Kidney epithelial cell (primary cell): ENCODE results near the gene KCNA2. TPM values are rescaled to one million over a fixed set of nuclear protein-coding genes. Genes with fewer than 3 reads are reported as not detected.

Source experiments
- DNase-seq: peaks from one replicate; pipeline ENCODE4 v3.0.0-alpha.2; 2010; ENCODE audit warnings: low read depth
- H3K27me3 ChIP-seq: 2 replicates; pipeline ENCODE4 v1.6.0; 2011; ENCODE audit warnings: low read length; ENCODE audit not compliant: control insufficient read depth, insufficient read depth
- H3K36me3 ChIP-seq: 2 replicates; pipeline ENCODE4 v1.5.1; 2011; ENCODE audit warnings: low read length; ENCODE audit not compliant: control insufficient read depth, insufficient read depth
- H3K4me3 ChIP-seq: 2 replicates; pipeline ENCODE4 v1.5.1; 2011; ENCODE audit warnings: low read depth, mild to moderate bottlenecking, control low read depth, low read length
- total RNA-seq: library from RNA; depleted of rRNA; stranded (reverse); fragments of >200 nt; gene quantifications from 2 replicates; pipeline ENCODE4 v1.2.3, GENCODE V29; 2015
- TF ChIP-seq, protein P1 (sequence below): IDR thresholded peaks from 2 replicates; pipeline ENCODE4 v1.5.1; 2011; ENCODE audit warnings: mild to moderate bottlenecking, moderate library complexity, low read length, control low read depth, inconsistent platforms; ENCODE audit not compliant: insufficient read depth, poor library complexity, severe bottlenecking

Gene KCNA2
- not detected in 2 replicates for total RNA-seq

DNA sequence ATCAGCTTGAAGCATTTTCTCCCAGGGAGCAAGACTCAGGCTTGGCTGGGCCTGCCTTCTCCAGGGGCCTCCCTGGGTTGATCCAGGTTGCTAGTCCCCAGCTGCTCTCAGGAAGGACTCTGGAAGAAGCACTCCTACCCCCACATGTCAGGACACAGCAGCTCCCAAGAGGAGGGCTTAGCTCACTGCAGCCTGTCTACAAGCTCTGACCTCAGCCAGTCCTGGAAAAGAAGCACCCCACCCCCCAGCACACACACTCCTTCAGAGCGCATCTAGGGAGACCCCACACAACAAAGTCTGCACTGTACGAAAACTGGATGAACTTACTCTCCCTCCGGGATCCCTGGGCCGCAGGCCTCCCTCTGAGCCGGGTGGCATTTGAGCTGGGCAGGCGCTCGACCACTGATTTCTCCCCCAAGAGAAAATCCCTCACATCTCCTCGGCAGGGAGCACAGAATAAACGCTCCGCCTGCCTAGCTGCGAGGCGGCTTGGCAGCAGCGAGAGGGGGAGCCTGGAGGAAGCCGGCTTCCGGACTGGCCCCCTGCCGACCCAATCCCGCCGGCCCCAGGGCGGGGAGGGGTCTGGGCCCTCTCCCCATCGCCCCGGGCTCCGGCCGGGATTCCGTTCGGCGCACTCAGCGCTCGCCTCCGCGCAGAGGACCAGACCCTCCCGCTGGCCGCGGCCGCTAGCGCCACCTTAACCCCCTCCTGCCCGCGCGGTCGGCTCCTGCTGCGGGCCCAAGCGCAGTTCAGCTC lies at the start of gene KCNA2:
TSS of gene KCNA2 (minus strand) at position 458 of the 756 bp plus-strand sequence. CDS start 1,576 bp downstream, outside the sequence.
- Histone ChIP-seq H3K27me3 (peaks cover 56% of the 10 kb centered on the region), H3K4me3 (no peak within 1 kb of the TSS), H3K36me3 (no peaks in the 10 kb centered on the region)
- TF ChIP-seq, protein P1, sequence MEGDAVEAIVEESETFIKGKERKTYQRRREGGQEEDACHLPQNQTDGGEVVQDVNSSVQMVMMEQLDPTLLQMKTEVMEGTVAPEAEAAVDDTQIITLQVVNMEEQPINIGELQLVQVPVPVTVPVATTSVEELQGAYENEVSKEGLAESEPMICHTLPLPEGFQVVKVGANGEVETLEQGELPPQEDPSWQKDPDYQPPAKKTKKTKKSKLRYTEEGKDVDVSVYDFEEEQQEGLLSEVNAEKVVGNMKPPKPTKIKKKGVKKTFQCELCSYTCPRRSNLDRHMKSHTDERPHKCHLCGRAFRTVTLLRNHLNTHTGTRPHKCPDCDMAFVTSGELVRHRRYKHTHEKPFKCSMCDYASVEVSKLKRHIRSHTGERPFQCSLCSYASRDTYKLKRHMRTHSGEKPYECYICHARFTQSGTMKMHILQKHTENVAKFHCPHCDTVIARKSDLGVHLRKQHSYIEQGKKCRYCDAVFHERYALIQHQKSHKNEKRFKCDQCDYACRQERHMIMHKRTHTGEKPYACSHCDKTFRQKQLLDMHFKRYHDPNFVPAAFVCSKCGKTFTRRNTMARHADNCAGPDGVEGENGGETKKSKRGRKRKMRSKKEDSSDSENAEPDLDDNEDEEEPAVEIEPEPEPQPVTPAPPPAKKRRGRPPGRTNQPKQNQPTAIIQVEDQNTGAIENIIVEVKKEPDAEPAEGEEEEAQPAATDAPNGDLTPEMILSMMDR, result no peak
- no peak for DNase-seq

DNA sequence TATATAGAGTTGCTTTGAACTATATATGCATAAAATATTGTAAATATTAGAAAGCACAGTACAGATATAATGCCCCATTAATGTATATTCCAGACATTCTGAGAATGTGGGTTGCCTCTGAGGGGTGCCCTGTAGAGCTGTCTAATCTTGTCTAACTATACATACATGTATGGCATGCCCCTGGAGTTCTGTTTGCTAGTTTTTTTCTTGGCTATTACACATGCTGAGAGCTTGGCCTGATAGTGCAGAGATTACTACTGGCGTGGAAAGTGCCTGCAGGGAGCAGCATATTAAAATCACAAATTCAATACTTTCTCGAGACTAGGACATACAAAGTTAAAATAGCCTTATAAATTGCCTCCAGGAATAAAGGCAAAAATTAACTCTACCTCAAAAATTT lies 44.5 kb upstream of the KCNA2 start:
- H3K27me3 ChIP-seq, result no peaks in the 10 kb centered on the region
- TF ChIP-seq, protein P1, result no peak
- DNase-seq, result no peak
- no peak overlapping the region for H3K4me3 ChIP-seq
- H3K36me3 ChIP-seq, result no peaks in the 10 kb centered on the region

DNA sequence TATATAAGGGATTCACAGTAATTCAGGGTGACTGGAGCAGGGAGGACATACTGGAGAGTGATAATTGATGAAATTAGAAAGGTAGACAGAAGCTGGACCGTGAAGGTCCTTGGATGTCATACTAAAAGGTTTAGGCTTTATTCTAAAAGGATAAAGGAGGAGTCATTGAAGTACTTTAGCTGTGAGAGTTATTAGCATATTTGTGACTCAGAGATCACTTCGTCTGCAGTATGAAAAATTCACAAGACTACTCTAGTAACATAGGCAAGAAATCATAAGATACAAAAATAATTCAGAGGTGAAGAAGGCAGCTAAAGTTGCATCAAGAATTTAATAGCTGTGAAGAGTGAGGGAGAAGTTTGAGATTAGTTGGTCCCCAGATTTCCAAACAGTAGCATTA lies 42.3 kb upstream of the KCNA2 start:
- DNase-seq, result no peak
- Histone ChIP-seq H3K27me3 (no peaks in the 10 kb centered on the region), H3K4me3 (no peak overlapping the region), H3K36me3 (no peaks in the 10 kb centered on the region)
- TF ChIP-seq, protein P1, result no peak

DNA sequence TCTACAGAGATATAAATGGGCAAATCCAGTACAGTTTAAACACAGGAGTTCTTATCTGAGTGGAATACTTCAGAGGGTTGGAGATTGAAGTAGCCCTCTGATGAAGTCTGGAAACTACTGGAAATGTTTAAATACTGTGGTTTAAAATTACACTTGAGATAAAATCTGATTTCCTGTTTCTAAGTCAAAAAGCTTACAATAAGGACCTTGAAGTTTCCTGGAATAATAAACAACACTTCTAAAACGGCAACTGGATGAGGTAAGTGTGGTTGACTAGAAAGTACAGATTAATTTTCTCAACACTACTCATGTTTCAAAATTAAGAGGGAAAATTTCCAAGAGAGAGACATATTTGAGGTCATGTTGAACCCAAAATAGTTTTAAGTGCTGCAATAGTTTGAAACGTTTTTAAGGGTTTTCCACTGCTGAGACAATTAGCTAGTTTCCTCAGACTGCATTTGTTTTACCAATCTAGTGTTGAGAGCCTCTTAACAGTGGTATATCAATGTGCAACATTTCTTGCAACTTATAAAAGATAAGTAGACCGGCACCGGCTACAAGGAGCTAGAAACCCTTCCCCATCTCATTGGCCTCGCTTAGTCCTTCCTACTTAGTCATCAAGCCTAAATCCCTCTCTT lies 41.2 kb upstream of the KCNA2 start:
- TF ChIP-seq, protein P1, result no peak
- DNase-seq, result no peak
- no peaks in the 10 kb centered on the region for H3K27me3 ChIP-seq
- H3K36me3 ChIP-seq, result no peaks in the 10 kb centered on the region
- H3K4me3 ChIP-seq, result no peak overlapping the region

DNA sequence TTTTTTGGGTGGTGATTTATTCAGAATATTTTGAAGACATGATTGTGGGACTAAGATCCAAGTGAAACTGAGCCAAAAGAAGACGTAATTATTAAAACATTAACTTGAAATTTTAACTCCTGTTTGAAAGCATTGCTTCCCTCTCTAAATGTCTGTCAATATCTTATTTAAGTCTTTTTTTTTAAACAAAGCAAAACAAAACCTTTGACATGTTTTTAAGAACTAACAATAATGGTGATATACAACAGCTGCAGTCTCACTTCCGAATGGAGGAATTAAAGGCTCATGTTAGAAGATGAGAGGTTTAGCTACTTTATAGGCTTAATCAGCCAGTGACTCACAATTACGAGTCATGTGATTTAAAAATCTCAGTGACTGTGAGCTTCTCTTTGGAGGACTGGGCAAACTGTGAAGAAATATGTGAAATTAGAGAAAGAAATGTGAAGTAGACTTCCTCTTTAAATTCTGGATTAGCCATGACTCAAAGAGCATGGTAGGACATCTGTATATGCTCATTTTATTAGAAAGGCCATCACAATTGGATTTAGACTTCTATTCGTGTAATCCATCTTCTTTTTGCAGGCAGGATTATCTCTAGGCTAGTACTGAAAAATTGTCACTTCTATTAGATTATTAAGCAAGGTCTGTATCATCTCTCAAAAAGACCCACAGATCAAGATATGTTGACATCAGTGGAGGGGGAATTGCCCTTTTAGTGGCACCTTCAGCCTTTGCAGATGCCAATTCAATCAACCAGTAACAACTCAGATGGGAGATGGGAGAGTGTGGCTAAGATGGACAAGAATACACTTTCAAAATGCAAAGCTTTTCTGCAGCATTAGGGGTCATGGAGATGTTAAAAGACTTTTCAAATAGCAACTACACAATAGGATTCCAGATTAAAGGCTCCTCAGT lies 39.9 kb upstream of the KCNA2 start:
- TF ChIP-seq, protein P1, result no peak
- H3K36me3 ChIP-seq, result no peaks in the 10 kb centered on the region
- no peak overlapping the region for H3K4me3 ChIP-seq
- H3K27me3 ChIP-seq, result no peaks in the 10 kb centered on the region
- no peak for DNase-seq
